ENCODE measurements around the gene DAZL.
A peak's percentile ranks its signal among the peaks of the same experiment; 100 is the strongest.

Gene DAZL

GRCh38 chr3:16589867-16590624 is 15.2 kb downstream of the DAZL start:
- DNase-seq, result no peak

GRCh38 chr3:16589120-16589519 is 16.1 kb downstream of the DAZL start:
- no peak for DNase-seq

GRCh38 chr3:16587681-16588060 is 17.6 kb downstream of the DAZL start:
- no peak for DNase-seq

GRCh38 chr3:16587047-16587680 is 18.1 kb downstream of the DAZL start:
- DNase-seq, result no peak

- DNase-seq, result no peak
These were observed 20.3 kb downstream of the DAZL start for GRCh38 chr3:16584880-16585279.

GRCh38 chr3:16583551-16583950 is 21.7 kb downstream of the DAZL start:
- DNase-seq, result no peak

- no peak for DNase-seq
These were observed 35.1 kb downstream of the DAZL start for GRCh38 chr3:16570113-16570512.

- DNase-seq, result no peak
These were observed 36.7 kb downstream of the DAZL start for GRCh38 chr3:16568532-16568931.

GRCh38 chr3:16568115-16568514 is 37.1 kb downstream of the DAZL start:
- no peak for DNase-seq

- DNase-seq, result no peak
These were observed 45.4 kb downstream of the DAZL start for GRCh38 chr3:16559653-16560365.

- no peak for DNase-seq
These were observed 51.1 kb downstream of the DAZL start for GRCh38 chr3:16554126-16554525.

- no peak for DNase-seq
These were observed 52.5 kb downstream of the DAZL start for GRCh38 chr3:16552757-16553156.

- no peak for DNase-seq
These were observed 53.8 kb downstream of the DAZL start for GRCh38 chr3:16551342-16551976.

- DNase-seq, result peak; percentile 81
These were observed 54.4 kb downstream of the DAZL start for GRCh38 chr3:16550676-16551341.

- DNase-seq, result no peak
These were observed 54.9 kb downstream of the DAZL start for GRCh38 chr3:16550305-16550675.

- no peak for DNase-seq
These were observed 56.5 kb downstream of the DAZL start for GRCh38 chr3:16548721-16549120.

GRCh38 chr3:16547561-16548357 is 57.5 kb downstream of the DAZL start:
- DNase-seq, result no peak

GRCh38 chr3:16546186-16547010 is 58.8 kb downstream of the DAZL start:
- no peak for DNase-seq

GRCh38 chr3:16545413-16546185 is 59.6 kb downstream of the DAZL start:
- DNase-seq, result no peak

GRCh38 chr3:16543242-16543864 is 61.9 kb downstream of the DAZL start:
- DNase-seq, result no peak

Data from NCI-H82 (cell line).